HG02973 (cell line): ENCODE results near the gene POF1B.
"Not testable (repeated sequence)": the region's sequence is repeated elsewhere in the genome, so short reads cannot be mapped to it uniquely, and the experiment has no call there.

Experiments
- ATAC-seq: cut with Tn5 transposase; IDR thresholded peaks from one replicate; pipeline ENCODE4 v1.9.1; 2021; ENCODE audit warnings: moderate library complexity; ENCODE audit not compliant: unreplicated experiment

The POF1B gene

GRCh38 chrX:85379174-85379907, at the start of gene POF1B:
Gene POF1B (minus strand): TSS chrX:85379665. CDS start chrX:85379454, 211 bp downstream.
- ATAC-seq, result no peak

DNA sequence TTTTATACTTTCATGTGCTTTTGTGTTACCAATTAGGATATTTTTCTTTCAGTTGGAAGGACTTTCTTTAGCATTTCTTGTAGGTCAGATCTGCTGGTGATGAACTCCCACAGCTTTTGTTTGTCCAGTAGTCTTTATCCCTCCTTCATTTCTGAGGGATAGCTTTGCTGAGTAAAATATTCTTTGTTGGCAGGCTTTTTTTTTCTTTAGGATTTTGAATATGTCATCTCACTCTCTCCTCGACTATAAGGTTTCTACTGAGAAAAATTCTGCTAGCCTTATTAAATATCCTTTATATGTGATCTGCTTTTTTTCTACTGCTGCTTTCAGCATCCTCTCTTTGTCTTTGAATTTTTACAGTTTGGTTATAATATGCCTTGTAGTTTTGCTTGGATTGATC, 49.6 kb upstream of the POF1B start:
- ATAC-seq, result no peak

GRCh38 chrX:85419293-85419692, 39.8 kb upstream of the POF1B start:
- no peak for ATAC-seq

- ATAC-seq, result no peak
These were observed 12.4 kb upstream of the POF1B start for GRCh38 chrX:85391878-85392238.

GRCh38 chrX:85391185-85391877, 11.9 kb upstream of the POF1B start:
- no peak for ATAC-seq

GRCh38 chrX:85381602-85382001, 2.1 kb upstream of the POF1B start:
- no peak for ATAC-seq

DNA sequence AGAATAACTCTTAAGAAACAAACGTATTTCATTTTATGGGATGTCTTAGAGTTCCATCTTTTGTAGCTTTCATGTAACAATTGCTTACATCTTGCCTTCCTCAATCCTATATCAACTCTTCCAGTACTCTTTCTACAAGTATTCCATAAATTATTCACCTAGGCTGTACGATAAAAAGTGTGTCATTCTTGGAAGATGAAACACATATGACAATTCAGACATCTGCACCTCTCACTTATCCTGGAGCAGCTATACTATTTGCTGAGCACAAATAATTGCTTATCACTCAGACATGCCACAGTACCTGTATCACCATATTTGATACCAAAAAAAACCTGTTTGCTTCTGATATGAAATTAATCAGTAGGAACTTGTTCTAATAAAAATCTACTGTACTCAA, 1.0 kb downstream of the POF1B start:
- no peak for ATAC-seq

- ATAC-seq, result no peak
These were observed 4.1 kb downstream of the POF1B start for GRCh38 chrX:85375333-85375738.

- ATAC-seq, result no peak
These were observed 14.0 kb downstream of the POF1B start for GRCh38 chrX:85365370-85365995.

DNA sequence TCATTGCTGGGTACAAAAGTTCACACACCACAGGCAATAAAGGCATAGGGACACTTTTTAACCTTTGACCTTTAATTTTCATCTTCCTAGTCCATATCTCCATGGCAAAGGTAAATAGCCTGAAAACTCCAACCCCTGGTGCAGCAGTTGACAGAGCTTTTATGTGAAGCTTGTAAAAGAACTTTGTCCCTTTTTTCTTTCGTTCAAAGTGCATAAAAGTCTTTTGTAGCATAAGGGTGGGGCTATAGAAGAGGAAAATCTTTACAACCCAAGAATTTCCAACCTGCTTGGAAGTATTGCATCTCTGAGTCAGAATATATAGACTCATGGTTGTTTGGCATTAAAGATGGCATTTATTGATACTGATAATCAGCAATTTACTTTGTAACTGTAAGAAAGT, 20.4 kb downstream of the POF1B start:
- no peak for ATAC-seq

DNA sequence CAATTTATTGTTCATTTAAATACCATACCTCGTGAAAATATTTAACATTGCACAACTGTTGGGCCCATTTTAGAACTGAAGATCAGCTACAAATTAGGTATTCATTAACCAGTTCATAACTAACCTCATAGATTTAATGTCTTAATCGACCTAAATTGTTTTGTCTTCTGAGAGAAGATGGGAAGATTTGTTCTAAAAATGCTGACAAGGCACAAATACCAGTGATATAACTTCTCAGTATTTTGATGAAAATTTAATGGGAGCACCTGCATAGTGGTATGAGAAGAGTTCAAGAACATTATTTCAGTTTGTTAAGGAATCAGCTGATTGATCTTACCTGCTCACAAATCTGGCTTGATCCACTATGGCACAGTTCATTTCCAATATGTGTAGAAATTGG, 33.9 kb downstream of the POF1B start:
- no peak for ATAC-seq

- no peak for ATAC-seq
These were observed 52.5 kb downstream of the POF1B start for GRCh38 chrX:85327060-85327333.

DNA sequence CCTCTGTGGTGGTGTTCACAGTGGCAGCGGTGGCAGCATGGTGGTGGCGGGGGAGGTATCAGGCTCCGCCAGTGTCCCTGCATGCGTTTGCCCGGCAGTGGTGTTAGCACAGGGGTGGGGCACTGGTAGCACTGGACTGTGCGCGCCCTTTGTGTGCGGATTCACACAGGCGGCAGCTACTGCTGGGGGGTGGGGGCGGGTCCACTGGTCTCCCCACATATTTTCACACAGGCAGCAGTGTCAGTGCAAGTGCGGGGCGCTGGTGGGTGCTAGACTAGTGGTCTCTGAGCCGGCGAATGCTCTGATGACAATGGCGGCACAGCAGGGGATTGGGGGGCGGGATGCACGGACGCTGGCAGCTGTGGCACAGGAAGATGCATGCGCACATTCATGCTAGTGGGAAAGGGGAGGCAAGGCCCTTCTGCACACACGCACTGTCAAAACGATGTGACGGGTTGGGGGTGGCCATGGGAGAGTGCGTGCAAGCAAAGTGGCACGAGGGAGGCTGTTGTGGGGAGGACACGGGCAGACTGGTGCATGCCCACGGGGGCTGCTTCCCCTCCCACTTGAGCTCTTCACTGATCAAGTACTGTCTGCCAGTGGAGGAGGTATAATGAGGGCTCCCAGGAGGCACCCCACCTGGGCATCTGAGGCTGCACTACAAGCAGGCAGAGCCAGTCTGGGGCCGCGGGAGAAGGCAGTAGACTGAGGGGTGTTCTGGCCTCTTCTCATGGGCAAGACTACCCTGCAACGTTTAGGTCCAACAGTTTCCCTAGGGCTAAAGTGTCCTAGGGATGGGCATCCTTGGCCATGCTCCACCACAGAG, 53.0 kb downstream of the POF1B start:
- no peak for ATAC-seq

- not testable (repeated sequence) for ATAC-seq
These were observed 68.1 kb downstream of the POF1B start for GRCh38 chrX:85311348-85311747.

DNA sequence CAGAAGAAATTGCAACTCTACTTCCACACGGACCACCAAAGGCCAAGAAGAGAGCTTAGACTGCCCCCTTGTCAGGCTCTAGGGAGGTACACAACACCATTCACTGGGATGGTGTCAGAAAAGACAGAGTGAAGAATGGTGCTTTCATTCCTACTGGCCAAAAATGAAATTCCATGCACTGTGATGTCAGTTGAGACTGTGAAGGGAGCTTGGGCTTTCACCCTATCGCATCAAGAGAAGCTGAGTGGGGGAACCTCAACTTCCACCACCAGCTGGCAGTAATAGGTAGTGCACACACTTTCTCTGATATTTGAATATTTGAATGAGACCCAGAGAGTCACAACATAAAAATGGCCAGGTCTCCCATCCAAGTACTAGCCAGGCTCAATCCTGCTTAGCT, 69.7 kb downstream of the POF1B start:
- ATAC-seq, result no peak

- ATAC-seq, result no peak
These were observed 75.9 kb downstream of the POF1B start for GRCh38 chrX:85303544-85303943.

DNA sequence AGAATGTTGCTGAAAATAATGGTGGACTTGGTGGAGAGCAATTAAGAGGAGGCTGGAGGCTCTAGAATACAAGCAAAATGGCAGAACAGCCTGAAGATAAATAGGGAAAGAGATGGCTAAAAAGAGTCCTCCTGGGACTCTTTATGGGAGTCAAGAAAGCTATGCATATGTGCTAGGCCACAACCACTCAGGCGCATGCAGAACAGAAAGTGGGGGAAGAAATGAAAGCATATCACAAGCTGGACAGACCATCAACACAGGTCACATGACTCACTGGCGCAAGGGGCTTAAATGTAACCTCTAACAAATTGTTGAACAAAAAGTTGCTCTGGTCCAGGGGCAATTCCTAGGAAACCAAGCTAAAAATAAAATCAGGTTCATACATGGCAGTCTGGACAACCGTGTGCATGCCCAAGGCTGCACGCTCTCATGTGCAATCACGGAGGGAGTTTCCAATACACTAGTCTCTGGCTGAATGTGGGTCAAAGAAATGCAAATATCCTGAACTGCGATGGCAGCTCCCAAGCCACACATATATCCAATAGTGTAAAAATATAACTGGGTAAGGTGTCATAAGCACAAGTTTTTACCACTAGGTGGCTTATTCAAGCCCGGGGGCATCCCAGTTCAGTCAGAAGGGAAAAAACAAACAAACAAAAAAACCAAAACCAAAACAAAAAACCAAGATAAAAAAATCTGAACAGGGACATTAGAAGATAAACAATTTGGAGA, 90.3 kb downstream of the POF1B start:
- ATAC-seq, result no peak

DNA sequence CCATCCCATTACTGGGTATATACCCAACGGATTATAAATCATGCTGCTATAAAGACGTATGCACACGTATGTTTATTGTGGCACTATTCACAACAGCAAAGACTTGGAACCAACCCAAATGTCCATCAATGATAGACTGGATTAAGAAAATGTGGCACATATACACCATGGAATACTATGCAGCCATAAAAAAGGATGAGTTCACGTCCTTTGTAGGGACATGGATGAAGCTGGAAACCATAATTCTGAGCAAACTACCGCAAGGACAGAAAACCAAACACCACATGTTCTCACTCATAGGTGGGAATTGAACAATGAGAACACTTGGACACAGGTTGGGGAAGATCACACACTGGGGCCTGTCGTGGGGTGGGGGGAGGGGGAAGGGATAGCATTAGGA, 94.2 kb downstream of the POF1B start:
- ATAC-seq, result not testable (repeated sequence)

DNA sequence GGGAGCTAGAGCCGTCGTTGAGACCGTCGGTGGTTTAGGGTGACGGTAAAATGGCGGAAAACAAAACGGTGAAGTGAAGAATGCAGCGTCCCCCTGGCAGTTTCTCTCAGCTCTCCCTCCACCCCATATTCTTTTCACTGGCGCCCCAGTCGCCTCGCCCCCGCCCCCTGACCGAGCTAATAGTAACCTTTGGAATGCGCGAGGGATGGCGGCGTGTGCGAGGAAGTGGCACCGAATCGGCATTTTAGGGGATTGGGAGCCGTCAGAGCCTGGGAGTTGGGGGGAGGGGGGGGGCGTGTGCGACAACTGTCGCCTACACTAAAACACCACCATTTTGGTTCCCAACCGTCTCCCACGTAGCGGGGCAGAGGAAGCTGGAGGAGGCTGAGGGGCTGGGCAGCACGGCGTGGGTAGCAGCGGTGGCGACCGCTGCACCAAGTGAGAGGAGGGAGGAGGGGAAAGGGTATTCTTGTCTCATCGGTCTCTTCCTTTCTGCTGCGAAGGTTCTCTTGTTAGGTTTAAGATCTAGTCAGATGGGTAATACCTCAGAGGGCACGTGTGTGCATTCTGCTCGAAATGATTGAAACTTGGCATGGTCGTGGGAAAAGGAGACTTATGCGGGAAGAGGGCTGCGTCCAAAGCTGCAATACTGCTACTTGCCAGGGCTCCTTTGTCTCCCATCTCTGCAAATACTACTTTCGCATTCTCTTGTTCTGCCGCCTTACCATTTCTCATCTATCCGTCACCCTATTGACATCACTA, 134.8 kb downstream of the POF1B start:
- ATAC-seq, result no peak

GRCh38 chrX:85243761-85244449, 135.6 kb downstream of the POF1B start, which contains the start of the genes SATL1 and ZNF711:
Gene SATL1 (minus strand): TSS chrX:85243779. CDS start chrX:85108968, 134,811 bp downstream.
Gene ZNF711 (plus strand): TSS chrX:85243991. CDS start chrX:85247573, 3,582 bp downstream.
- no peak for ATAC-seq
